ENCODE results near the gene COLGALT1. TPM values are rescaled to one million over a fixed set of nuclear protein-coding genes. Genes with fewer than 3 reads are reported as not detected.

COLGALT1 gene
- total and polyA plus RNA-seq, 9 of the 15 experiments (the other 6 are each of a cell fraction or from before 2014, with no cell fraction given), result 4.9 to 119 (median 82.6) TPM

GRCh38 chr19:17616961-17617806, 61.7 kb downstream of the COLGALT1 start (continued):
- TF ChIP-seq EP400 (IDR thresholded peaks at IDR 0.05) (0 out of 2 replicates have a peak, but pooled peaks have one; percentile 33), MBD2 (IDR thresholded peaks at IDR 0.05; ENCODE audit: borderline replicate concordance, low read depth) (peak; percentile 78), HDAC2 (IDR thresholded peaks at IDR 0.05) (peak; percentile 74), ATF1 (CRISPR knock-in tag; IDR thresholded peaks at IDR 0.05) (peak; percentile 84), ATF1 (tag; IDR thresholded peaks at IDR 0.05) (peak; percentile 100), ATF7 (IDR thresholded peaks at IDR 0.05) (peak; percentile 98), ZFP36 (IDR thresholded peaks at IDR 0.05; ENCODE audit: low read depth, low read length, partially characterized antibody) (peak; percentile 7), PBX2 (CRISPR knock-in tag; IDR thresholded peaks at IDR 0.05; ENCODE audit: low read depth) (peak; percentile 88), PBX2 (tag; conservative IDR thresholded peaks at IDR 0.05; ENCODE audit: low read depth) (peak; percentile 98), ZNF639 (CRISPR knock-in tag; conservative IDR thresholded peaks at IDR 0.05 in 1 of 2, IDR thresholded peaks at IDR 0.05 in 1 of 2) (no peak), ZC3H8 (IDR thresholded peaks at IDR 0.05) (no peak), ARNT (IDR thresholded peaks at IDR 0.05) (peak in 1 of 2 experiments; percentile 65; a peak in 1 of 4 replicates), TEAD2 (tag; IDR thresholded peaks at IDR 0.05) (no peak), E2F8 (IDR thresholded peaks at IDR 0.05; ENCODE audit: low read depth, partially characterized antibody) (peak; percentile 47), RCOR1 (IDR thresholded peaks at IDR 0.05; ENCODE audit: borderline replicate concordance in 1 of 2, low read depth in 2 of 2, low read length in 2 of 2) (peak; percentile 35 to 71; a peak in 3 of 4 replicates)
- TF ChIP-seq, protein P1, sequence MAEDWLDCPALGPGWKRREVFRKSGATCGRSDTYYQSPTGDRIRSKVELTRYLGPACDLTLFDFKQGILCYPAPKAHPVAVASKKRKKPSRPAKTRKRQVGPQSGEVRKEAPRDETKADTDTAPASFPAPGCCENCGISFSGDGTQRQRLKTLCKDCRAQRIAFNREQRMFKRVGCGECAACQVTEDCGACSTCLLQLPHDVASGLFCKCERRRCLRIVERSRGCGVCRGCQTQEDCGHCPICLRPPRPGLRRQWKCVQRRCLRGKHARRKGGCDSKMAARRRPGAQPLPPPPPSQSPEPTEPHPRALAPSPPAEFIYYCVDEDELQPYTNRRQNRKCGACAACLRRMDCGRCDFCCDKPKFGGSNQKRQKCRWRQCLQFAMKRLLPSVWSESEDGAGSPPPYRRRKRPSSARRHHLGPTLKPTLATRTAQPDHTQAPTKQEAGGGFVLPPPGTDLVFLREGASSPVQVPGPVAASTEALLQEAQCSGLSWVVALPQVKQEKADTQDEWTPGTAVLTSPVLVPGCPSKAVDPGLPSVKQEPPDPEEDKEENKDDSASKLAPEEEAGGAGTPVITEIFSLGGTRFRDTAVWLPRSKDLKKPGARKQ (CRISPR knock-in tag; IDR thresholded peaks at IDR 0.05), result no peak
- TF ChIP-seq, protein P2, sequence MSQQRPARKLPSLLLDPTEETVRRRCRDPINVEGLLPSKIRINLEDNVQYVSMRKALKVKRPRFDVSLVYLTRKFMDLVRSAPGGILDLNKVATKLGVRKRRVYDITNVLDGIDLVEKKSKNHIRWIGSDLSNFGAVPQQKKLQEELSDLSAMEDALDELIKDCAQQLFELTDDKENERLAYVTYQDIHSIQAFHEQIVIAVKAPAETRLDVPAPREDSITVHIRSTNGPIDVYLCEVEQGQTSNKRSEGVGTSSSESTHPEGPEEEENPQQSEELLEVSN (IDR thresholded peaks at IDR 0.05; ENCODE audit: borderline replicate concordance in 1 of 2, extremely low read depth in 1 of 2, insufficient read depth in 1 of 2, insufficient read length in 1 of 2, low read depth in 1 of 2, low read length in 1 of 2, poor library complexity in 1 of 2, severe bottlenecking in 1 of 2), result peak; percentile 8 to 65

All from K562 (cell line).